NT2/D1 (cell line): ENCODE data around the gene ZNF697.

ENCODE experiments used
- SUZ12 ChIP-seq: IDR thresholded peaks from 2 replicates; pipeline ENCODE4 v1.6.1; 2011; ENCODE audit not compliant: insufficient read length, insufficient read depth; ENCODE audit errors: extremely low read depth
- YY1 ChIP-seq: IDR thresholded peaks from 2 replicates; pipeline ENCODE4 v1.6.1; 2011; ENCODE audit not compliant: insufficient read length, insufficient read depth
- ZNF274 ChIP-seq: IDR thresholded peaks from 2 replicates; pipeline ENCODE4 v1.6.1; 2011; ENCODE audit warnings: mild to moderate bottlenecking, low read depth, low read length

GRCh38 chr1:119689511-119689910 is 41.4 kb upstream of the ZNF697 start:
- TF ChIP-seq YY1 (no peak), SUZ12 (no peak), ZNF274 (no peak)
